OCI-M1 (cell line): Measurements from ENCODE around the gene GAREM1.
"Not testable (repeated sequence)": the region's sequence is repeated elsewhere in the genome, so short reads cannot be mapped to it uniquely, and the experiment has no call there.

ENCODE experiments used
- DNase-seq: peaks from one replicate; lab custom pipeline; 2025; lab: John Stamatoyannopoulos, UW

Gene GAREM1

DNA sequence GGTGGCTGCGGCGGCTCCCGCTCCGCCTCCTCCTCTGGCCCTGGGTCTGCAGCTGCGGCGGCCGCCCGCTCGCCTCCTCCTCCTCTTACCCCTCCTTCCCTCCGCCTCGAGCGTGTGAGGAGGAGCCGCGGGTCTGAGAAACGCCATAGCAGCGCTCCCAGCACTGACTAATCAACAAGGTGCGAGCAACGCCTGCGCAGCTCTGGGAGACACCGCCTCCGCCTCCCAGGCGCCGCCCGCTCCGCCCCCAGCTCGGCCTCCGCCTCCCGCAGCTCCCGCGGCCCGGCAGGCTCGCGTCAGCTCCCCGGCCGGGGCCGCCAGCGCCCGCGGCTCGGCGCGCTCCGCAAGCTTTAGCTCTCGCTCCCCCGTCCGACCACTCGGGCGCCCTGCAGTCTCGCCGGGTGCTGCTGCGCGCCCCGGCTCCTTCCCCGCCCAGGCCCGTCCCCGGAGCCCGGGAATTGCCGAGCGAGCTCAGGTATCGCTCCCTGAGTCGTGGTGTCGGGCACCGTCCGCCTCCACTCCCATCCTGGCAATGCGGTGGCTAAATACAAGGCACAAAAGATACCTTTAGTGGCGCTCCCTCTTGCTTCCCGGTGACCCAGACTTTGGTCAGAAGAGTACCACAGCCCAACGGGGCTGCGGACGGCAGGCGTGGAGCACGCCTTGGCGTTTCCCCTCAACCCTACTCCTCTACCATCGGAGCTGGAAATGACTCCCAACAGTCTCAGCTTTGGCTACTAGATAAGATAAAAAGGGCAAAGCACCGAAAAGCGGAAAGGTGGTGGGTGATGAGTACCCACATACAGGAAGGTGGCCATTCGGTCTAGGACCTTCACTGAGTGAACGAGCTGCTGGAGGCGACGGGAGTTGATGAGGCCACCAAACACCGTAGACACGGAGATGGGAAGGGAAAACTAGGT, at the start of gene GAREM1:
Gene GAREM1, minus strand, starts transcription at position 169 of the 920 bp plus-strand sequence. CDS start 454 bp downstream, outside the sequence.
- DNase-seq: peak; percentile 92

- DNase-seq: no peak
Measured at GRCh38 chr18:32511147-32511546, 40.5 kb upstream of the GAREM1 start.

DNA sequence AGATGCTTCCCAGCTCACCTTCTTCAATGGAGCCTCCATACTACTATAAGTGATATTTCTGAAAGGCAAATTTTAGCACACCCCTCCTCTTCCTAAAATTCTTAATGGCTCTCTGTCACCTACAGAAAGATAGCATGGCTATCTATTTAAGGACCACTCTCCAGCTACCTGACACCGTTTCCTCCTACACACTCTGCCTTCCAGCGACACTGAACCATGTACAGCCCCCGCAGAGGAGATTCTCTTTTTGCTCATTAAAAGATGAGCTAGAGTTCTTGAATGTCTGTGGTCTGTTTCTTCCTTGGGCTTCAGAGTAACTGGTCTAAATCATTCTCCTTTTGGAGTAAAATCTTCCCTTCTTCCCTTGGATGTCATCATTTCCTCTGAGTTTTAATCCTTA, 38.4 kb upstream of the GAREM1 start:
- DNase-seq: no peak

- no peak for DNase-seq
Measured at GRCh38 chr18:32507093-32507492, 36.4 kb upstream of the GAREM1 start.

DNA sequence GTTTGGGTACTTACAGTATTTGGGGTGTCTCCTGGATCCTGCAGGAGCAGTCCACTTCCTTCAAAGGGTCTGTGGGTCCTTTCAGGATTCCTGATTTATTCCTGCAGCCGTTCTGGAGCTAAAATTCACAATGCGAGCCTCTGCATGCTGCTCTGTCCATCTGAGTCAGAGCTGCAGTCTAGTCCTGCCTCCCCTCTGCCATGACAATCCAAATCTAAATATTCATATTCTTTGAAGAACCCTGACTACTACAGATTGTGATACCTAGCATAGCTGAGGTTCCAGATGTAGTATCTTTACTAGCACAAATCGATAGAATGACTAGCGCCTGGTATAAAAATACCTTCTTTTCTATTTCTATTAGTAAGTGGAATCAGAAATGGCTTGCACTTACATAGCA, 31.3 kb upstream of the GAREM1 start:
- DNase-seq: no peak

- not testable (repeated sequence) for DNase-seq
Measured at GRCh38 chr18:32501242-32501641, 30.6 kb upstream of the GAREM1 start.

DNA sequence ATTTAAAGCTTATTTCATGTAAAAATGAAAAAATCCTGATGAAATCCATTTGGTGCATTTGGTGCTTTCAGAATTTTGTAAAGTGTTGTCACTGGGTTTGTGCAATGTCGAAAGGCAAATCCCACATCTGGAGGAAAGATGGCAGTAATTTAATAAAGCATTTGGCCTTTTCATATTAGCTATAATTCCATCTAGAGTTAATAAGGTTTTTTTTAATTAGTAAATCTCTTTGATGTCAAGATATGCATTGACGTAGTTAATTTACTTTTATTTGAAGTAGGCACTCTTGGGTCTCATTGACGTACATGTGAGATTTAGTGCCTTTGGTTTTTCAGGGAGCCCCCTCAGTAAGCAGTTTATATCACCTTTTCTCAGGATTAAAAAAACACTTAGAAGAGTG, 12.3 kb upstream of the GAREM1 start:
- DNase-seq: no peak

DNA sequence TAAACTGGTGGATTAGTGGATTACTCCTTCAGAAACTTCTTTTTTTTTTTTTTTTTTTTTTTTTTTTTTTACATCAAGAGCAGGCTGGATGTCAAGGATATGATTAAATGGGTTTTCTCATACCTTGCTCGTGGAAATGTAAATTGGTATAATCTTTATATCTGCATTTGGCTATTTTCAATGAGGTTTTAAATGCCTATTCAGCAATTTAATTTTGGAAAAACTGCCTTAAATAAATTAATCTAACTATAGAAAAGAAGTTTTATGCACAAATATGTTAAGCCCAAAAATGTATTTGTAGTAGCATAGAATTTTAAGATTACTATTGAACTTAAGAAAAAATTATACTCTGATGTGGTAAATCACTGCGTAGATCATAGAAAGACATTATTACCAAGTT, 11.4 kb upstream of the GAREM1 start:
- DNase-seq: no peak

GRCh38 chr18:32480581-32480980, 9.9 kb upstream of the GAREM1 start:
- DNase-seq: no peak

- no peak for DNase-seq
Measured at GRCh38 chr18:32478807-32479206, 8.1 kb upstream of the GAREM1 start.

DNA sequence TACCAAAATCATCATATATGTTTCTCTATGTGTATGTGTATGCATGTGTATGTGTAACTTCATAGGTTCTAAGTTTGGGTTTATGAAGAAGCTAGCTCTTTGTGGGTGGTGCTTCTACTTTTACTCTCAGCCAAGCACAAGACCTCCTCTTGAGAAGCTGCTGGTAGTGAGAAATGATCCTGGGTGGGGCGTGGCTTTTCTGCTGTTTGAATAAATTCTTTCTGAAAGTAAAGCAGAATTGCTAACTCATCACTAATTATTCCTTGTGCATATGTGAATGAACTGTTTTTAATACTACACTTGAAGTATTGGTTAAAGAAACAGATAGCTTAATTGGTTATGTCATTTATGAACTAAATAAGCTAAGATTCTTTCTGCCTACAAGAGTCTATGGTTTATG, 7.6 kb upstream of the GAREM1 start:
- DNase-seq: no peak

- no peak for DNase-seq
Measured at GRCh38 chr18:32476106-32476505, 5.4 kb upstream of the GAREM1 start.

DNA sequence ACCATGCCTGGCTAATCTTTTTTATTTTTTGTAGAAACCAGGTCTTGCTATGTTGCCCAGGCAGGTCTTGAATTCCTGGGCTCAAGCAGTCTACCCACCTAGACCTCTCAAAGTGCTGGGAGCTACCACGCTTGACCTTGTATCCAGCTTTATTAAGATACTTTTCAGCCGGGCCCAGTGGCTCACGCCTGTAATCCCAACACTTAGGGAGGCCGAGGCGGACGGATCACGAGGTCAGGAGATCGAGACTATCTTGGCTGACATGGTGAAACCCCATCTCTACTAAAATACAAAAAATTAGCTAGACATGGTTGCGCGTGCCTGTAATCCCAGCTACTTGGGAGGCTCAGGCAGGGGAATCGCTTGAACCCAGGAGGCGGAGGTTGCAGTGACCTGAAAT, 4.4 kb upstream of the GAREM1 start:
- not testable (repeated sequence) for DNase-seq

DNA sequence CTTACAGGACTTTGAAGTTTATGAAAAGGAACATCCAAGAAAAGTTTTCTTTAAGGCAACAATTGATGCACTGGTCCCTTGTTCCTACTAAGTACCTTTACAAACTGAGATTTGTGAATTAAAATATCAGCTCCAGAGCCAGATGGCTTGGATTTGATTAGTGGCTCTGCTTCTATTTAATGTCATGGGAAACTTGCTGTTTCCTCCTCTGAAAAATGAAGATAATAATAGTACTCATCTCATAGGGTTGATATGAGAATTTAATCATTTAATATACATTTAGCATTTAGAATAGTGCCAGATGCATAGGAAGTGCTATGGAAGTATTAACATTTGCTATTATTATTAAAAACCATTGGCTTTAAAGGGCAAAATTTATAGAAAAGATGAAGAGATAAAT, 2.6 kb upstream of the GAREM1 start:
- DNase-seq: no peak

- DNase-seq: no peak
Measured at GRCh38 chr18:32472841-32473240, 2.2 kb upstream of the GAREM1 start.

GRCh38 chr18:32470460-32470713, 295 bp downstream of the GAREM1 start:
- DNase-seq: no peak

DNA sequence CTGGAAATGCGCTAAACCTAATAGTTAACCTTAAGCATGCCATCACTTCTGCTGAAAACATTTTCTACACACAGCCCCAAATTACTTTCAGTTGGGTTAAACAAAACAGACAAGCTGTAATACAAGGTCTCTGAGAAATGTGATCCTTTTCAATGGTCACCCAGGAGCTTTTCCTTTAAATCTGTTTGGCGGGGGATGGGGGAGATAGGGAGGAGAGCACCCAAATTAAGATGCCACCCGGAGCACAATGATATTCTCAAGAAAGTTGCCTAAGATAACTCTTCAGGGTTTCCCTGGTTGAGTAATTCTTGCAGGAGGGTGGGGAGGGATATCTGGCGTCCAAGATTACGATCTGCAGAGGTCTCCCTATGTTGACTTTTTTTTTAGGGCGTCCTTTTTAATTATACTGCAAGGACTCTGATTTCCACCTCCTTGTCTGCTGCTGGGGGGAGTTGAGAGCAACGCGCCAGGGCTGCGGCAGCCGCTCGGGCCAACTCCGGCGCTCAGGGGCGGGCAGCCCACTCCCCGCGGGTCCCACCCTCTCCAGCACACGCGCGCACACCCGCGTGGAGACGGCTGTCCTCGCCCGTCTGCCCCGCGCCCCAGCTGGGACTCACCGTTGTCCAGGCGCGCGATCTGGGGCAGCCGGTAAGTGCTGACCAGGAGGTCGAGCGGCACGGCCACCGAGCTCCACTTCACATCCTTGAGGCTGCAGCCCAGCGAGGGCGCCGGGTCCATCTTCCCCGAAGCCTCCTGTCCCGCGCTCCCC, 807 bp downstream of the GAREM1 start:
- no peak for DNase-seq

GRCh38 chr18:32469190-32469651, 1.5 kb downstream of the GAREM1 start:
- DNase-seq: no peak

- no peak for DNase-seq
Measured at GRCh38 chr18:32468147-32468845, 2.4 kb downstream of the GAREM1 start.

DNA sequence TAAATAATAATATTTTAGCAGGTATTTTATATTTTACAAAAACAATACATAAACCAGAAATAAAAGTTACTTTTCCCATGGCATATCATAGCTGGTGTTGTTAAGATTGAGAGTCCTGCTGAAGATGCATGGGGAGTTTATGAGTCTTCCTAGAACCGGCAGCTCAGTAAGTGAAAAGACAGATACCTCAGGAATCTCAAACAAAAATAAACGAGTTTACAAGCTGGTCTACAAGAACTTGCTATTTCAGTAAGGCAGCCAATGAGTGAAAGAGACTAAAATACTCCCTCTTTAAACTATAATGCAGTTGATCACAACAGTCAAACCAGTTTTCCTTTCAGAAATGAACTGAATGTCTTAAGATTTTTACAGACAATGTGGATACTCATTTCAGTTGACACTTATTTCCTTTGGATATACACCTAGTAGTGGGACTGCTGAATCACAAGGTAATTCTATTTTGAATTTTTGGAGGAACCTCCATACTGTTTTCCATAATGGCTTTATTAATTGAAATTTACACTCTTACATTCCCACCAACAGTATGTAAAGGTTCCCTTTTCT, 8.9 kb downstream of the GAREM1 start:
- peak; percentile 7 for DNase-seq

- DNase-seq: no peak
Measured at GRCh38 chr18:32460171-32460731, 10.4 kb downstream of the GAREM1 start.
